HG03159 (cell line): ENCODE data around the gene TREML1.
"Not testable (repeated sequence)": the region's sequence is repeated elsewhere in the genome, so short reads cannot be mapped to it uniquely, and the experiment has no call there.

ENCODE experiments used
- ATAC-seq: cut with Tn5 transposase; IDR thresholded peaks from one replicate; pipeline ENCODE4 v1.9.1; 2021; ENCODE audit warnings: mild to moderate bottlenecking, moderate library complexity; ENCODE audit not compliant: unreplicated experiment

The TREML1 gene

DNA sequence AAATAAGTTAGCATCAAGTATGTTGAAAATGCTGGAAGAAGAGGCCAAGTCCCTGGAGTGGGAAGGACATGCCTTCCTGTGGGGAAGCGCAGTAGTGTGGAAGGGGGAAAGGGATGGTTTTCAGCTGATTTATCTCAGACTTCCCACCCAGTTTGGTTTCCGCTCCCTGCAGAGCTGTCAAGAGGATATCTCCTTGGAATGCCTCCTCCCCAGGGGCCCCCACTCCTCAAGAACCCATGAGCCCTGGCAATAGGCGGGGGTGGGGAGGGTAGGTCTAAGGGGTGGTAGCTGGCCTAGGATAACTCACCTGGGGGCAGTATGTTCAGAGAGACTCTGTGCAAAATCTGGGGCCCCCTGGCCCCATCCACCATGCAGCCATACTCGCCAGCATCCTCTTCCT, 696 bp downstream of the TREML1 start:
- no peak for ATAC-seq

- ATAC-seq, result no peak
These were observed 3.5 kb downstream of the TREML1 start for GRCh38 chr6:41150671-41151070.

- ATAC-seq, result no peak
These were observed 6.2 kb downstream of the TREML1 start for GRCh38 chr6:41147917-41148316.

GRCh38 chr6:41136911-41137310, 17.2 kb downstream of the TREML1 start:
- no peak for ATAC-seq

DNA sequence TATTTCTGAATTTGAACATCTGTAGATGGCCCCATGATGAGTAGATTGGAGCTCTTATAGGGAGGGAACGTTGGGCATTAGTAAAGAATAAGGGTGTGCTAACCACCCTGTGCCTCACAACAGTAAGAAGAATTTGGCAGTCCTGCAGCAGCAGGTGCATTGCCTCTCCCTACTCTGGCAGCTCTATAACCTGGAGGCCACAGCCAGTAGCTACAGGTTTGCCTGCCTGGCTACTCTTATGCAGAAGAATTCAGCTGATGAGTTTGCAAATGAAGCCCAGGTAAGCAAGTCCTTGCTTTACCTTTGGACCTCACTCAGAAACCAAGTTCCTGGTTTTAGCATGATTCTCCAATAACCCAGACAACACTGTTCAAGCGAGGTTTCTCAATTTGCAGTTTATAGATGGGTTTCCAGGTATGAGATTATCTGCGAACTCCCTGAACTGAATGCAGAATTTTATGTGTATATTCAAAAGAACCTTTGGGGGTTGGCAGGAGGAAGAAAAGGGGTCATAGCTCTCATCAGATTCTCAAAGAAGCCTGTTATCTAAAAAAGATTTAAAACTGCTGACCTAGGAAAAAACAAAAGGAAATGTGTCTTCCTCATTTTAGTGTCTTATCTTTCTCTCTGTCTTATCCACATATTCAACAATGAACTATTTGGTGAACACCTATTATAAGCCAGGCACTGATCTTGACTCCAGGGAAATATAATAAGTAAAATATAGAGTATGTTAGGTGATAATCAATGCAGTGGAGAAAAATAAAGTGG, 18.9 kb downstream of the TREML1 start:
- no peak for ATAC-seq

DNA sequence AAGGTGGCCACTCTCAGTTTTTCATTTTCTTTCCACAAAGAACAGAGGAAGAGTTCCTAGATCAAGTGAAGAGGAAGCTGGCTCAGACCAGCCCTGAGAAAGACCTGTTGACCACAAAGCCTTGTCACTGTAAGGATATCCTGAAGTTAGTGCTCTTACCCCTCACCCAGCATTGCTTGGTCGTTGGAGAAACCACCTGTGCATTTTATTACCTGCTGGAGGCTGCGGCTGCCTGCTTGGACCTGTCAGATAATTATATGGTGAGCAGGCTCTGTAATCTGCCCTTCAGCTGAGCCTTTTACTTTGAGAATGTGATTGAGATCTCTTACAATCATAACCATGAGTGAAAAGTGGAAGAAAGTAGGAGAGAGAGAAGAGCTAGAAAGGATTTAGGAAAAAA, 21.9 kb downstream of the TREML1 start:
- ATAC-seq, result no peak

DNA sequence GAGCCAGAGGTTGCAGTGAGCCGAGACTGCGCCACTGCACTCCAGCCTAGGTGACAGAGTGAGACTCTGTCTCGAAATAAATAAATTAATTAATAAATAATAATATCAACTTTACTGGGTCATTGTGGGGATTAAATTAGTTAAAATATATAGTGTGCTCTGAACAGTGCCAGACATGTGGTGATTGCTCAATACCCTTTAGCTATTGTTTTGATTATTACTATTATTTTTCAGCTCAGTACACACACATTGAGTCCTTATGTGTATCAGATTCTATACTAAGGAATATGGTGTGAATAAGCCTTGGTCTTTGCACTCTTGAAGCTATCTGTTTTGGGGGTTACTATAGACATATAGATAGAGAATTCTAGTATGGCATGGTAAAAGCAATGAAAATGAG, 28.9 kb downstream of the TREML1 start:
- no peak for ATAC-seq

DNA sequence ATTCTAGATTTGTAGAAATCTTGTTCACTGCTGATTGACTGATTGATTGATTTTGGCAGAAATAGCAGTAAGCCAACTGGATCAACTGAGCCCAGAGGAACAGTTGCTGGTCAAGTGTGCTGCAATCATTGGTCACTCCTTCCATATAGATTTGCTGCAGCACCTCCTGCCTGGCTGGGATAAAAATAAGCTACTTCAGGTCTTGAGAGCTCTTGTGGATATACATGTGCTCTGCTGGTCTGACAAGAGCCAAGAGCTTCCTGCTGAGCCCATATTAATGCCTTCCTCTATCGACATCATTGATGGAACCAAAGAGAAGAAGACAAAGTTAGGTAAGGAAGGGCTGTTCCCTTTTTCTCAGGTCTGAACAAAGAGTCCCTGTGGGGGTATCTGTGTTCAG, 31.2 kb downstream of the TREML1 start:
- no peak for ATAC-seq

DNA sequence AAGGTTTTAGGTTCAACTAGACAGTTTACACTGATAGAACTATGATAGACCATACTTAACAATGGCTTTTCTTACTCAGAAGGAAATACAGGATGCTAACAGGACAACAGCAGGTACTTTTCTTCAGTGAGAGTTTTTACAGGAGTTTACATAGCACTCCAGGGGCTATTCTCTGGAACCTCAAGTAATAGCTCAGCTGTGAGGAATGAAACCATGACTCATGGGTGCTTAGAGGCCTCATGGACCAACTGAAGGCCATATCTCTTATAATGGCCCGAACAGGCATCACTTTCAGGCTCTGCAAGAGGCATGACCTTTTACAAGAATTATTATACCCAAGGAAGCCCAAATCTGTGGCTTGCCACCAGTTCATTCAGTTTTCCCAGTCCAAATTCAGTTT, 31.8 kb downstream of the TREML1 start:
- ATAC-seq, result no peak

GRCh38 chr6:41120058-41120457, 34.1 kb downstream of the TREML1 start:
- ATAC-seq, result no peak

GRCh38 chr6:41119508-41119907, 34.6 kb downstream of the TREML1 start:
- no peak for ATAC-seq

- ATAC-seq, result not testable (repeated sequence)
These were observed 39.1 kb downstream of the TREML1 start for GRCh38 chr6:41115027-41115426.

DNA sequence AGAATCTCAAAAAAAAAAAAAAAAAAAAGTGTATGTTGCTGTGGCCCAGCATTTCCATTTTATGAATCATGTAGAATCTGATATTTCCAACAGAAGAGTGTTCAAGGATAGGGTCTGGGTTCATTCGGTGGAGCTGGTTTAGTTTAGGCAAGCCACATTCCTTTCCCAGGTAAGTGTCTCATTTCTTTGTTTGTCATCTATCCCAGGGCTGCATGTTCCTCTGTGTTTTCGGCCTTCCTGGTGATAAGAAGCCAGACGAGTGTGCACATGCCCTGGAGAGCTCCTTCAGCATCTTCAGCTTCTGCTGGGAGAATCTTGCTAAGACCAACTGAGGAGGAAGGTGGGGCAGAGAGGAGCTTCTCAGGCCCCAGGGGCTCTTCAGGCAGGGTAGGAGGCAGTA, 43.1 kb downstream of the TREML1 start:
- ATAC-seq, result no peak

DNA sequence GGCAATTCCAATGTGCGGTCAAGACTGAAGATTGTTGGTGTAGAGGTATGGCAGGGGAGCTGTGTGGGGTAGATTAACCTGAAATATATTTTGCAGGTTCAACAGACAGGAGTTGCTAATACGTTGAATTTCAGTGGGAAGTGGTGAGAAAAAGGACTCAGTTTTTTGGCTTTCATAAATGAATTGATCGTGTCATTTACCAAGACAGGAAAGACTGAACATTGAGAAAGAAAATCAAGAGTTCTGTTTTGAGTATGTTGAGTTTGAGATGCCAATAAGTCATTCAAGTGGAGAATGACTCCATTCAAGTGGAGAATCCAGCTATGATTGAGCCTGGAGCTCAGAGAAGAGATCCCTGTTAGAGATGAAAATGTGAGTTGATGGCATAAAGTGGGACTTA, 50.3 kb downstream of the TREML1 start:
- no peak for ATAC-seq

DNA sequence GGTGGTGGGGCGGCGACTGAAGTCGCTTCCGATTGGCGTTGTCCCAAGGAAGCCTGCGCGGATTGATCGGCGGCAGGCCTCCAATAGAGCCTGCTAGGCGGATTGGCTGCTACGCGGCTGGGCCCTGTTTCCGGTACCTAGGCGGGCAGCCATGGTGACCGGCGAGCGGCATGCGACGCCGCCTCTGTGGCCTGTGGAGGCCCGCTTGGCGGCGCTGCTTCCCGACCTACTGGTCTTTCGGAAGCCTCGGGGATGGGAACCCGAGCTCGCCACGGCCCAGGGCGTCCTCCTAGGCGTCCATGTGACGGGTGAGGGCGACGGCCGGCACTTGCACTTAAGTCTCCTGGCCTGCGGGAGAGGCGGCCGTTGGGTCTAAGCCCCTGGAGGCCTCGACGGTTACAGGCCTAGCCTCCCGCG, 53.3 kb downstream of the TREML1 start:
- no peak for ATAC-seq
